Left ventricle myocardium inferior (tissue), 1 donor: ENCODE measurements around the gene TBX15. TPM values are rescaled to one million over a fixed set of nuclear protein-coding genes. Genes with fewer than 3 reads are reported as not detected.

Source experiments
- DNase-seq: peaks from one replicate; pipeline ENCODE4 v3.0.0-alpha.2; 2020
- H3K27ac ChIP-seq: fragments of 200-600 bp; replicated peaks from 2 replicates; pipeline ENCODE4 v1.8.0; 2021
- H3K27me3 ChIP-seq: fragments of 200-600 bp; 2 replicates; pipeline ENCODE4 v1.8.0; 2021; ENCODE audit warnings: low read depth
- H3K36me3 ChIP-seq: fragments of 200-600 bp; 2 replicates; pipeline ENCODE4 v1.8.0; 2021
- H3K4me1 ChIP-seq: fragments of 200-600 bp; 2 replicates; pipeline ENCODE4 v1.8.0; 2021
- H3K4me3 ChIP-seq: fragments of 200-600 bp; 2 replicates; pipeline ENCODE4 v1.8.0; 2021; ENCODE audit warnings: mild to moderate bottlenecking, moderate library complexity
- H3K9me3 ChIP-seq: fragments of 200-600 bp; replicated peaks from 2 replicates; pipeline ENCODE4 v1.8.0; 2021
- CTCF ChIP-seq: fragments of 200-600 bp; IDR thresholded peaks from 2 replicates; pipeline ENCODE4 v1.8.0; 2021; ENCODE audit warnings: antibody characterized with exemption, mild to moderate bottlenecking, borderline replicate concordance
- intact Hi-C: fragments of 100-400 bp; cut with micrococcal nuclease; formaldehyde crosslinking; loops from one replicate; pipeline ENCODE4 v1.11.0; 2022
- total RNA-seq: library from RNA; stranded (reverse); fragmentation: NEBNext Ultra II Directional; extraction: Animal tissue kit (Norgen Biotek cat#: 25700); gene quantifications from one replicate; pipeline ENCODE4 v1.2.1, GENCODE V29; 2021
- donor health status: DM: no; HTN: yes; CAD: no; lungs with severe emphysema.

TBX15 gene
- total RNA-seq, 1 donor from 2014 or later, result 0.63 TPM

- Histone ChIP-seq H3K4me3 (no peak overlapping the region), H3K4me1 (no peaks in the 10 kb centered on the region), H3K27ac (no peak overlapping the region), H3K27me3 (no peaks in the 10 kb centered on the region), H3K36me3 (no peaks in the 10 kb centered on the region), H3K9me3 (no peaks in the 10 kb centered on the region)
- TF ChIP-seq CTCF, result no peak
- DNase-seq, result no peak
- intact Hi-C loops, result no loop called here
Measured at GRCh38 chr1:118861216-118861615, 126.9 kb downstream of the TBX15 start.

- Histone ChIP-seq H3K27ac (no peak overlapping the region), H3K4me3 (no peak overlapping the region), H3K27me3 (no peaks in the 10 kb centered on the region), H3K36me3 (no peaks in the 10 kb centered on the region), H3K9me3 (no peaks in the 10 kb centered on the region), H3K4me1 (no peaks in the 10 kb centered on the region)
- DNase-seq, result no peak
- no peak for TF ChIP-seq CTCF
- intact Hi-C loops, result no loop called here
Measured at GRCh38 chr1:118859999-118860398, 128.1 kb downstream of the TBX15 start.

DNA sequence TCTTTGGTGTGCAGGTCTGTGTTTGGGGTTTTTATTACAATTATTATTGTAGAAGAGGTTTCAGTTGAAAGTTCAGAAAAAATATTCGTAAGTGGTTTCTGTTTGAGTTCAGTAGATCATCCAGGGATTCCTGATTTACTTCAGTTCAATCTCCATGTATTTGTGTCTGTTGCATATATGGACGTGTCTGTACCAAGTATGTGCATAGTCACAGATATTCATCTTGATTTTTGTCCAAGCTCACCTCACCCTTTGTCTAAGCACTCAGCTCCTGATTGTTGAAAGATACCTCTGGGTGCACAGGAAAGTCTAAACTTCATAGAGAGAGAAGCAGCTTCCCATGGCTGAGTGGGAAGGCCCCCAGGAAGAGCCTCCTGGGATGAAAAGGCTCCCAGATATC, 141.7 kb downstream of the TBX15 start:
- no peaks in the 10 kb centered on the region for H3K4me1 ChIP-seq
- no peak for TF ChIP-seq CTCF
- intact Hi-C loops, result no loop called here

GRCh38 chr1:118842452-118843201, 145.5 kb downstream of the TBX15 start:
- no peaks in the 10 kb centered on the region for H3K27me3 ChIP-seq
- intact Hi-C loops, result no loop called here
- DNase-seq, result no peak
- H3K4me3 ChIP-seq, result no peak overlapping the region
- H3K9me3 ChIP-seq, result no peaks in the 10 kb centered on the region
- no peaks in the 10 kb centered on the region for H3K4me1 ChIP-seq
- no peaks in the 10 kb centered on the region for H3K36me3 ChIP-seq
- no peak overlapping the region for H3K27ac ChIP-seq
- TF ChIP-seq CTCF, result no peak

More for the DNA sequence above, 141.7 kb downstream of the TBX15 start:
- Histone ChIP-seq H3K36me3 (no peaks in the 10 kb centered on the region), H3K27me3 (no peaks in the 10 kb centered on the region), H3K4me3 (no peak overlapping the region), H3K27ac (no peak overlapping the region), H3K9me3 (no peaks in the 10 kb centered on the region)
- no peak for DNase-seq

GRCh38 chr1:118841521-118841920, 146.6 kb downstream of the TBX15 start:
- DNase-seq, result no peak
- no peak for TF ChIP-seq CTCF

More at GRCh38 chr1:118841521-118841920, 146.6 kb downstream of the TBX15 start:
- Histone ChIP-seq H3K27me3 (no peaks in the 10 kb centered on the region), H3K4me3 (no peak overlapping the region), H3K4me1 (no peaks in the 10 kb centered on the region), H3K9me3 (no peaks in the 10 kb centered on the region), H3K36me3 (no peaks in the 10 kb centered on the region), H3K27ac (no peak overlapping the region)
- intact Hi-C loops, result no loop called here

Other genes starting within 250 kb of the TBX15 start
- 9.5 TPM for gene WARS2, start 152.3 kb upstream of the TBX15 start, total RNA-seq